GM21367 (cell line): ENCODE results near the gene DCP1A.
"Not testable (repeated sequence)": the region's sequence is repeated elsewhere in the genome, so short reads cannot be mapped to it uniquely, and the experiment has no call there.

ENCODE experiments used
- ATAC-seq: cut with Tn5 transposase; IDR thresholded peaks from one replicate; pipeline ENCODE4 v1.9.1; 2021; ENCODE audit not compliant: unreplicated experiment

The DCP1A gene

GRCh38 chr3:53329897-53330296 lies 17.4 kb downstream of the DCP1A start:
- no peak for ATAC-seq

DNA sequence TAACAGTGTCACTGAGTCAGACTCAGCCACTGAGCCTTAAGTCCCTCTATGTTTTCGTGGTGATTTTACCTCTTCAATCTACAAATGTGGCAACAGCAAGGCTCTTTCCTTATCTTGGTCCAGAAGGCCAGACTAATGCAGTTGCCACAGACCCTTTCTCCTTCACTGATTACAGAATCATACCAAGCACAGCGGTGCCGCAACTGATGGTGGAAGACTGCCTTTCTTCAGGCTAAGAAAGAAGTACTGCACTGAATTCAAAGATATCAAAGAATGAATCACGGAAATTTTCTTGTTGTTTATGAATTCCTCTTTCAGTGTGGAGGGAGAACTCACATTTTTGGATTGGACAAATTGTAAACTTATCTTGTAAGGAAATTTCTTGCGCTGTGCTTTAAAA lies 18.6 kb downstream of the DCP1A start:
- no peak for ATAC-seq

- ATAC-seq = not testable (repeated sequence)
These were observed 19.4 kb downstream of the DCP1A start for GRCh38 chr3:53327986-53328385.

- ATAC-seq = no peak
These were observed 23.2 kb downstream of the DCP1A start for GRCh38 chr3:53324105-53324504.

DNA sequence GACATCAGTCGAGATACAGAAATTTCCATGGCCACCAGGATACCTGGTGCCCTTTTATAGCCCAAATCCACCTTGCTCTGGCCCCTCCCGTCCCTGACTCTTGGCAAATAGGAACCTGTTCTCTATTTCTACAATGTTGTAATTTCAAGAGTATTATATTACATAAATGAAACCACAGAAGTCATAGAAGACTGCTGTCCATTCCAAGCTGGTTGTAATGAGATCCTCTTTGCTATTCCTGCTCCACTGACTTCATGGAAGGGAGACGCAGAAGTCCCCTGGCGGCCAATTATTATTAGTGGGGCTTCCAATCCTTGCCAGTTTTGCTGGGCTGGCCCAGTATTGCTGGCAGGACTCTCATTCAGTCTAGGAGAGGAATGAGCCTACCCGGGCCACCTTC lies 26.6 kb downstream of the DCP1A start:
- no peak for ATAC-seq

DNA sequence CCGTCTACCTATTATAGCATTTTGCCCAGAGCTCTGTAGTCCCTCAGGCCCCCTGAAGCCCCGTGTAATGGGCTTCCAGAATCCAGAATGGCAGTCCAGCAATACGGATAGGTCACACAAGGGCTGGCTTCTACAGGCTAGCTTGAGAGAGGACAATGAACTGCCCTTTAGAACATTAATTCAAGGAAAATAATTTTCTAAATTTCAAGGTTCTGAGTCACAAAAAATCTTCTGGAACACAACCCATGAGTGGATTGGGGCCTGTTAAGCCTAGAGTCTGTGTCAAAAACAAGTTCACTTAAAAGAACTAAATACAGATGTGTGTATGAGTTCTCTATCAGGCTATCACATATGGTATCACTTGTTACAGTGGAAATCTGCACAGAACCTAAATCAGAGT lies 28.8 kb downstream of the DCP1A start:
- no peak for ATAC-seq

GRCh38 chr3:53312832-53313231 lies 34.5 kb downstream of the DCP1A start:
- ATAC-seq = no peak

GRCh38 chr3:53311882-53312281 lies 35.5 kb downstream of the DCP1A start:
- no peak for ATAC-seq

GRCh38 chr3:53303957-53304356 lies 43.4 kb downstream of the DCP1A start:
- no peak for ATAC-seq

DNA sequence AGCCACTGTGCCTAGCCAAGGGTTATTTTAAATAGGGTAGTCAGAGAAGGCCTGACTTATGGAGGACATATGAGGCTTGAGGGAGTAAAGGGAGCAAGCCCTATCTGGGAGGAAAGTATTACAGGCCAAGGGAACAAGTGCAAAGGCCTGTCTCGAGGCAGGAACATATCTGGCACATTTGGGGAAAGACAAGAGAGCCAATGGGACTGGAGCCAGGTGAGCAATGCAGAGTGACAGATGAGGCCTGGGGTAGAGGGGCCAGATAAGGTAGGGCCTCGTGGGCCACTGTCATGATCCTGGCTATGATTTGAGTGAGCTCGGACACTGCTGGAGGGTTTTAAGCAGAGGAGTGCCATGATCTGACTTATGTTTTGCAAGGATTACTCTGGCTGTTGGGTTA lies 43.8 kb downstream of the DCP1A start:
- ATAC-seq = no peak

- no peak for ATAC-seq
These were observed 46.5 kb downstream of the DCP1A start for GRCh38 chr3:53300826-53301225.

DNA sequence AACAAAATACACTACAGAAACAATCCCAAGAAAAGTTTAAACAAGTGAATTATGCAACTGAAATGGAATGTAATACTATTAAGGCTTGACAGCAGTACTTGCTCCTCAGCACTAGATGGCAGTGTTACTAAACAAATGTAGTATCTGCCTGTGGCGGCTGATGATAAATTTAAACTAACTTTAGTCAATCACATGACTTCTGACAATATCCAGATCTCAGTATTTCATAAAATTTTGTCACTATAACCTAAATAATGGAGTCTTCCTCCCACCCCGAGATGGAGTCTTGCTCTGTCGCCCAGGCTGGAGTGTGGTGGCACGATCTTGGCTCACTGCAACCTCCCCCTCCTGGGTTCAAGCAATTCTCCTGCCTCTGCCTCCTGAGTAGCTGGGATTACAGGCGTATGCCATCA lies 47.7 kb downstream of the DCP1A start:
- not testable (repeated sequence) for ATAC-seq

DNA sequence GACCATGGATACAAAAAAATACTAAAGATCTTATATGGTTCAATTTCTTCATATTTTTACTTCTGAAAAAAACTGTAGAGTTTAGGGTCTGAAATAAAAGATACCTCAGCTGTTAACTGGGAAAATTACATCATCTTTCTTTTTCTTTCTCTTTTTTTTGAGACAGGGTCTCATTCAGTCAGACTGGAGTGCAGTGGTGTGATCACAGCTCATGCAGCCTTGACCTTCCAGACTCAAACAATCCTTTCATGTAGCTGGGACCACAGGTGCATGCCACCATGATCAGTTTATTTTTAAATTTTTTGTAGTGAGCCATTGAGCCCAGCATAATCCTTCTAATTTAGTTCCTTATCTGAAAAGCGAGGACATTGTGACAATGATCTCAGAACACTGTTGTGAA lies 51.9 kb downstream of the DCP1A start:
- ATAC-seq = no peak

DNA sequence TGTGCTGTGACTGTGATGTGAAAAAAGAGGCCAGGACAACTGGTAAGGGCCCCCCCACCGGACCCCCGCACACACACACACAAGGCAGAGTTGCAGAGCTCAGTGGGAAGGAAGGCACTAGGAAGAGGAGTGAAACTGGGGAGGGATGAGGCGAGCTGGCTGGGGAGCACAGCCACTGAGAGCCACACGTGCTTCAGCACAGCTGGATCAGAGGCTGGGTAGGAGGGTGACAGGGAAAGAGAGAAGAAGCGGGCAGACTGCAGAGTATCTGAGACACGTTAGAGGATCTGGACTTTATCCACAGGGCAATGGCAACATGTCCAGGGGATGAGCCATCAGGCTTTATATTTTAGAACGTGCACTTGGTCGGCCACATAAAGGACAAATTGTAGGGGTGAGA lies 53.5 kb downstream of the DCP1A start:
- ATAC-seq = no peak

DNA sequence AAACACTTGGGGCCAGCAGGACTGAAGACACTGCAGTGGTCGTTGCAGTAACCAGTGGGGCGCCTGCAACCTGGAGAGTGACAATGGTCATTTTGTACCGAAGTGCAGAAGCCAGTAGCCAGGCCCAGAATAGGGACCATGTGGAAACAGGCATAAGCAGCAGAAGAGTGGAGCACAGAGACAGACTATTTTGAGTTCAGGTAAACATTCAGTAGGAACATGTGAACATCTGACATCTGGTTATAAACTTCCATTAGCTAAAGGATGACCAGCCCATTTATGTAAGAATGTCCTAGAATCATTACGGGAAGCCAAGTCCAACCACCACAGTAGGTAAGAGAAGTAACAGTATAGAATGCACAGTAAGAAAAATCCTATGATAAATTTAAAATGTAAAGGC lies 59.1 kb downstream of the DCP1A start:
- ATAC-seq = no peak

DNA sequence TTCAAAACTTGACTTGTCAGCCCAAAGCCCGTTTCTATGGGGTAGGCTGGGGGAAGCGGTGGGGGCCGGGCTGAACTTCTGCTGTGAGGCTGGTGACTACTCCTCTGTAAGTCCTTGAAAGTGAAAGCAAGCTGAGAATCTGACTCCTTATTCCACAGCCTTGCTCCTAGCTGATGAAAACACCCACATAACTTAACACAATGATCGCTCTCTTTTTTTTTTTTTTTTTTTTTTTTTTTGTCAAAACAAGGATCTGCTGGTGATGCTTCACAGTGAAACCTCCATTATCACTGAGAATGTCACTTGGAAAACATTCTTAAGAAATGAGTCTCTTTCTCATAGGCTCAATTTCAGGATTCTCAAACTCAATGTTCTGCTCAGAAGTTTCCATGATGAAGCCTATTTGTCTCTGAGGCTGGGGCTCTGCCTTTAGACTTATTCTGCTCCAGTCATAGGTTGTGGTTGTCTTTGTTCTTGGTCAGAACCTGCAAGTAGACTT lies 60.2 kb downstream of the DCP1A start:
- no peak for ATAC-seq

DNA sequence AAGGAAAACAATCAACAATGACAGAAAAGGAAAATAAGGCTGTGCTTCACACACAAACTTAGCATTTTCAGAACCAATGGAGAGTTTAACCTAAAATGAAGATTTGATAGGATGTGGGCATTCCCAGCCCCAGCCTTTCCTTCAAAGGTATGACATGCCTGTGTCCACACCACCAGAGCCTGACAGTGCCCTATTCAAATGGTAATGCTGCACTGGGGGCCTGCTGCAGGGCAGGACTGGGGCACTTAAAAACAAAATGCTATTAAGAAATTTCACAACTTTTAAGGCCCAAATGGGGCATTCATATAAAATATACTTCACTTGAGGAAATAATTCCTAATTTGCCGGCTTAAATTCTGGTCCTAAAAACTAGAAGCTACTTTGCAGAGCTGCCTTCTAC lies 60.6 kb downstream of the DCP1A start:
- ATAC-seq = no peak

- no peak for ATAC-seq
These were observed 64.8 kb downstream of the DCP1A start for GRCh38 chr3:53282581-53282980.

- no peak for ATAC-seq
These were observed 68.7 kb downstream of the DCP1A start for GRCh38 chr3:53278667-53279066.

DNA sequence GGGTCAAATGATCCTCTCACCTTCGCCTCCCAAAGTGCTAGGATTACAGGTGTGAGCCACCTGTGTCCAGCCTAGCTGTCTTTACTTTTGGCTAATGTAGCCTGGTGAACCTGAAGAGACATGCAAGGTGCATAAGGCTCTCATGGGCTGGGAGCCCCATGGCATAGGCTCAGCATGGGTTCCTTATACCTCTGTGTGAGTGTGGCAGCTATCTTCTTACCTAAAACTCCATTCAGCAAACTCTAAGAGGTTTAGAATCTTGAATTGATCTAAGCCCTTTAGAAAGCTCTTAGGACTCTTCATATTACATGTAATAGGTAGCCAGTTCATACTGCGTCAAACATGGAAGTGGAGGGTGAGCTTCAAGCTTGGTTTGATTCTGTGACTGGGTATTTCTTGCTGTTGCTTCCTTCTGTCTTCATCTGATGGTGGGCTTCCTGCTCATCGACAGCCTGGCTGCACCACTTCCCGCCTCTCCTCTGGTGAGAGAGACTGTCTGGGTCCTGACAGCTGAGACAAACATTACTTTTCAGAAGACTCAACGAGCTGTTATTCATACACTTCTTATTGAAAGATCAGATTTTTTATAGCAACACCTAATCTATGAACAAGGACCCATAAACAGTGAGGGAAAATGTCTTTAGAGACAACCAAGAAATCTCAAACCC lies 72.3 kb downstream of the DCP1A start:
- ATAC-seq = no peak

GRCh38 chr3:53273146-53273670 lies 74.1 kb downstream of the DCP1A start:
- ATAC-seq = no peak

- no peak for ATAC-seq
These were observed 77.2 kb downstream of the DCP1A start for GRCh38 chr3:53269888-53270880.
